Adipose tissue (tissue), 3 donors: ENCODE measurements around the gene TRIM8. TPM values are rescaled to one million over a fixed set of nuclear protein-coding genes. Genes with fewer than 3 reads are reported as not detected.

Experiments
- H3K27ac ChIP-seq: one replicate; pipeline ENCODE4 v1.5.1; 2013; ENCODE audit warnings: low read depth, low read length
- WGBS, 3 donors: extraction: QIAGEN DNeasy Blood & Tissue Kit; methylation state at CpG; one replicate each; pipeline ENCODE4 v1.1.7; 2013; 5-methylcytosine and 5-hydroxymethylcytosine counted together
- polyA plus RNA-seq, 3 donors: library from polyadenylated mRNA; stranded (reverse); fragments of 200-250 nt; gene quantifications; one replicate each; pipeline ENCODE4 v1.2.3, GENCODE V29; 2013
- donor health status: healthy with polysubstance abuse.
- donor health status: Bipolar disorder and iron deficiency.
- donor health status: healthy.

Gene TRIM8
- polyA plus RNA-seq, 3 donors: 76.1 to 174 (median 115) TPM

- WGBS, 3 donors: 51 to 72% (median 58%) methylated on average over 8 of the region's 8 CpGs
- H3K27ac ChIP-seq: no peak overlapping the region
These were observed 30.5 kb upstream of the TRIM8 start for GRCh38 chr10:102613785-102614184.

GRCh38 chr10:102614888-102615287, 29.4 kb upstream of the TRIM8 start:
- 93 to 98% (median 96%) methylated on average over 5 of the region's 5 CpGs for WGBS, 3 donors
- H3K27ac ChIP-seq: no peak overlapping the region

- 73 to 87% (median 74%) methylated on average over 7 of the region's 7 CpGs for whole genome bisulfite sequencing, 3 donors
- no peak overlapping the region for H3K27ac ChIP-seq
These were observed 28.9 kb upstream of the TRIM8 start for GRCh38 chr10:102615361-102615760.

GRCh38 chr10:102616066-102616770, 28.1 kb upstream of the TRIM8 start:
- 40 to 88% (median 55%) methylated on average over 1 of the region's 1 CpG for WGBS, 3 donors
- no peak overlapping the region for H3K27ac ChIP-seq

- no peak overlapping the region for H3K27ac ChIP-seq
- WGBS, 3 donors: 95 to 98% (median 95%) methylated on average over 9 of the region's 9 CpGs
These were observed 27.2 kb upstream of the TRIM8 start for GRCh38 chr10:102617041-102617440.

- 88 to 93% (median 90%) methylated on average over 8 of the region's 8 CpGs for WGBS, 3 donors
- no peak overlapping the region for H3K27ac ChIP-seq
These were observed 26.5 kb upstream of the TRIM8 start for GRCh38 chr10:102617816-102618215.

GRCh38 chr10:102619281-102619981, 24.8 kb upstream of the TRIM8 start:
- H3K27ac ChIP-seq: no peak overlapping the region
- WGBS, 3 donors: 69 to 85% (median 75%) methylated on average over 14 of the region's 14 CpGs

- WGBS, 3 donors: 40 to 62% (median 45%) methylated on average over 5 of the region's 5 CpGs
These were observed 24.1 kb upstream of the TRIM8 start for GRCh38 chr10:102620138-102620590.

GRCh38 chr10:102620591-102621442, 23.5 kb upstream of the TRIM8 start:
- no peak overlapping the region for H3K27ac ChIP-seq
- 71 to 74% (median 72%) methylated on average over 15 of the region's 15 CpGs for WGBS, 3 donors

More at GRCh38 chr10:102620138-102620590, 24.1 kb upstream of the TRIM8 start:
- H3K27ac ChIP-seq: no peak overlapping the region

GRCh38 chr10:102621443-102622325, 22.6 kb upstream of the TRIM8 start:
- WGBS, 3 donors: 44 to 76% (median 62%) methylated on average over 13 of the region's 13 CpGs
- no peak overlapping the region for H3K27ac ChIP-seq

GRCh38 chr10:102624094-102624493, 20.2 kb upstream of the TRIM8 start:
- no peak overlapping the region for H3K27ac ChIP-seq
- WGBS, 3 donors: 82 to 88% (median 82%) methylated on average over 3 of the region's 3 CpGs

GRCh38 chr10:102624751-102625645, 19.3 kb upstream of the TRIM8 start:
- WGBS, 3 donors: 70 to 77% (median 73%) methylated on average over 12 of the region's 12 CpGs
- no peak overlapping the region for H3K27ac ChIP-seq

GRCh38 chr10:102626026-102626685, 18.1 kb upstream of the TRIM8 start:
- 79 to 84% (median 81%) methylated on average over 10 of the region's 10 CpGs for WGBS, 3 donors
- no peak overlapping the region for H3K27ac ChIP-seq

- 65 to 78% (median 67%) methylated on average over 12 of the region's 12 CpGs for WGBS, 3 donors
- H3K27ac ChIP-seq: peak overlapping the region; percentile 60
These were observed 17.0 kb upstream of the TRIM8 start for GRCh38 chr10:102627291-102627735.

GRCh38 chr10:102627736-102628293, 16.5 kb upstream of the TRIM8 start:
- peak overlapping the region; percentile 60 for H3K27ac ChIP-seq
- 42 to 70% (median 49%) methylated on average over 9 of the region's 9 CpGs for WGBS, 3 donors

GRCh38 chr10:102628451-102628911, 15.8 kb upstream of the TRIM8 start:
- WGBS, 3 donors: 58 to 72% (median 60%) methylated on average over 11 of the region's 11 CpGs
- H3K27ac ChIP-seq: no peak overlapping the region
